ENCODE results near the gene C10orf71. TPM values are rescaled to one million over a fixed set of nuclear protein-coding genes. Genes with fewer than 3 reads are reported as not detected.

C10orf71 gene
- total RNA-seq, 1 experiment from 2014 or later: not detected

DNA sequence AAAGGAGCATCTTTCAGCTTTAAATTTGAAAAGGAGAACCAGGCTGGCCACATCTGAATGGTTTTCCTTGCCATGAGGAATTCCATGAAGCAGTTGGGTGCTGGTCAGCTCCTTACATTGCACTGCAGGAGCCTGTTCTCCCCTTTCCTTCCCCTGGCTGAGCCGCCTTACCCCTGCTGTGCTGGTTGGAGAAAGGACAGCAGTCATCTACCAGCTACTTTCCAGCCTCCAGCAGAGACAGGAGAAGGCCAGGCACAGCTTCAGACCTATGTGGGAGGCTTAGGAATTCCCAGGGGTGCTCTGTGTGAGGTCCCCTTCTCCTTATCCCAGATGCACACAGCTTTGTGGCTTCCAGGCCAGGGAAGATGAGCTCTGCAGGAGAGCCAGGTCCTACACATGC, 4.7 kb downstream of the C10orf71 start:
- RAD21 ChIA-PET (ENCODE audit: low non-redundant PET in 1 of 2, low total read pairs in 2 of 2, uncharacterized antibody in 2 of 2, unreplicated experiment in 2 of 2): no interaction called here
- TF ChIP-seq, protein P1, sequence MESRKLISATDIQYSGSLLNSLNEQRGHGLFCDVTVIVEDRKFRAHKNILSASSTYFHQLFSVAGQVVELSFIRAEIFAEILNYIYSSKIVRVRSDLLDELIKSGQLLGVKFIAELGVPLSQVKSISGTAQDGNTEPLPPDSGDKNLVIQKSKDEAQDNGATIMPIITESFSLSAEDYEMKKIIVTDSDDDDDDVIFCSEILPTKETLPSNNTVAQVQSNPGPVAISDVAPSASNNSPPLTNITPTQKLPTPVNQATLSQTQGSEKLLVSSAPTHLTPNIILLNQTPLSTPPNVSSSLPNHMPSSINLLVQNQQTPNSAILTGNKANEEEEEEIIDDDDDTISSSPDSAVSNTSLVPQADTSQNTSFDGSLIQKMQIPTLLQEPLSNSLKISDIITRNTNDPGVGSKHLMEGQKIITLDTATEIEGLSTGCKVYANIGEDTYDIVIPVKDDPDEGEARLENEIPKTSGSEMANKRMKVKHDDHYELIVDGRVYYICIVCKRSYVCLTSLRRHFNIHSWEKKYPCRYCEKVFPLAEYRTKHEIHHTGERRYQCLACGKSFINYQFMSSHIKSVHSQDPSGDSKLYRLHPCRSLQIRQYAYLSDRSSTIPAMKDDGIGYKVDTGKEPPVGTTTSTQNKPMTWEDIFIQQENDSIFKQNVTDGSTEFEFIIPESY (IDR thresholded peaks at IDR 0.05; ENCODE audit: extremely low read depth, insufficient replicate concordance, low read length): no peak
- TF ChIP-seq CEBPB (IDR thresholded peaks at IDR 0.05; ENCODE audit: low read depth) (no peak), POLR2AphosphoS5 (IDR thresholded peaks at IDR 0.05; ENCODE audit: low read depth, low read length) (no peak), SP1 (IDR thresholded peaks at IDR 0.05; ENCODE audit: low read depth) (no peak), EZH2 (IDR thresholded peaks at IDR 0.05) (no peak), EZH2phosphoT487 (IDR thresholded peaks at IDR 0.05; ENCODE audit: borderline replicate concordance) (no peak), YY1 (IDR thresholded peaks at IDR 0.05; ENCODE audit: extremely low read depth, insufficient replicate concordance, low read depth, low read length) (no peak), SIN3A (IDR thresholded peaks at IDR 0.05; ENCODE audit: low read depth) (no peak), FOSL1 (IDR thresholded peaks at IDR 0.05; ENCODE audit: low read depth) (no peak), ELF1 (IDR thresholded peaks at IDR 0.05; ENCODE audit: borderline replicate concordance, low read depth) (no peak), EGR1 (IDR thresholded peaks at IDR 0.05; ENCODE audit: low read depth) (no peak), ZFX (IDR thresholded peaks at IDR 0.05) (no peak), JUND (IDR thresholded peaks at IDR 0.05) (no peak), ZNF274 (IDR thresholded peaks at IDR 0.05; ENCODE audit: low read depth, low read length) (no peak), RAD21 (IDR thresholded peaks at IDR 0.05; ENCODE audit: low read depth) (no peak), POLR2A (IDR thresholded peaks at IDR 0.05; ENCODE audit: borderline replicate concordance, extremely low read depth, insufficient read depth, insufficient read length) (no peak)
- TF ChIP-seq, protein P2, sequence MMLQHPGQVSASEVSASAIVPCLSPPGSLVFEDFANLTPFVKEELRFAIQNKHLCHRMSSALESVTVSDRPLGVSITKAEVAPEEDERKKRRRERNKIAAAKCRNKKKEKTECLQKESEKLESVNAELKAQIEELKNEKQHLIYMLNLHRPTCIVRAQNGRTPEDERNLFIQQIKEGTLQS (IDR thresholded peaks at IDR 0.05): no peak
- TF ChIP-seq, protein P3, sequence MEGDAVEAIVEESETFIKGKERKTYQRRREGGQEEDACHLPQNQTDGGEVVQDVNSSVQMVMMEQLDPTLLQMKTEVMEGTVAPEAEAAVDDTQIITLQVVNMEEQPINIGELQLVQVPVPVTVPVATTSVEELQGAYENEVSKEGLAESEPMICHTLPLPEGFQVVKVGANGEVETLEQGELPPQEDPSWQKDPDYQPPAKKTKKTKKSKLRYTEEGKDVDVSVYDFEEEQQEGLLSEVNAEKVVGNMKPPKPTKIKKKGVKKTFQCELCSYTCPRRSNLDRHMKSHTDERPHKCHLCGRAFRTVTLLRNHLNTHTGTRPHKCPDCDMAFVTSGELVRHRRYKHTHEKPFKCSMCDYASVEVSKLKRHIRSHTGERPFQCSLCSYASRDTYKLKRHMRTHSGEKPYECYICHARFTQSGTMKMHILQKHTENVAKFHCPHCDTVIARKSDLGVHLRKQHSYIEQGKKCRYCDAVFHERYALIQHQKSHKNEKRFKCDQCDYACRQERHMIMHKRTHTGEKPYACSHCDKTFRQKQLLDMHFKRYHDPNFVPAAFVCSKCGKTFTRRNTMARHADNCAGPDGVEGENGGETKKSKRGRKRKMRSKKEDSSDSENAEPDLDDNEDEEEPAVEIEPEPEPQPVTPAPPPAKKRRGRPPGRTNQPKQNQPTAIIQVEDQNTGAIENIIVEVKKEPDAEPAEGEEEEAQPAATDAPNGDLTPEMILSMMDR (IDR thresholded peaks at IDR 0.05 in 2 of 3, conservative IDR thresholded peaks at IDR 0.05 in 1 of 3; ENCODE audit: borderline replicate concordance in 1 of 3, insufficient read depth in 1 of 3, low read depth in 2 of 3, low read length in 2 of 3): no peak
- TF ChIP-seq, protein P4, sequence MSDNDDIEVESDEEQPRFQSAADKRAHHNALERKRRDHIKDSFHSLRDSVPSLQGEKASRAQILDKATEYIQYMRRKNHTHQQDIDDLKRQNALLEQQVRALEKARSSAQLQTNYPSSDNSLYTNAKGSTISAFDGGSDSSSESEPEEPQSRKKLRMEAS (IDR thresholded peaks at IDR 0.05): no peak
- TF ChIP-seq, protein P5, sequence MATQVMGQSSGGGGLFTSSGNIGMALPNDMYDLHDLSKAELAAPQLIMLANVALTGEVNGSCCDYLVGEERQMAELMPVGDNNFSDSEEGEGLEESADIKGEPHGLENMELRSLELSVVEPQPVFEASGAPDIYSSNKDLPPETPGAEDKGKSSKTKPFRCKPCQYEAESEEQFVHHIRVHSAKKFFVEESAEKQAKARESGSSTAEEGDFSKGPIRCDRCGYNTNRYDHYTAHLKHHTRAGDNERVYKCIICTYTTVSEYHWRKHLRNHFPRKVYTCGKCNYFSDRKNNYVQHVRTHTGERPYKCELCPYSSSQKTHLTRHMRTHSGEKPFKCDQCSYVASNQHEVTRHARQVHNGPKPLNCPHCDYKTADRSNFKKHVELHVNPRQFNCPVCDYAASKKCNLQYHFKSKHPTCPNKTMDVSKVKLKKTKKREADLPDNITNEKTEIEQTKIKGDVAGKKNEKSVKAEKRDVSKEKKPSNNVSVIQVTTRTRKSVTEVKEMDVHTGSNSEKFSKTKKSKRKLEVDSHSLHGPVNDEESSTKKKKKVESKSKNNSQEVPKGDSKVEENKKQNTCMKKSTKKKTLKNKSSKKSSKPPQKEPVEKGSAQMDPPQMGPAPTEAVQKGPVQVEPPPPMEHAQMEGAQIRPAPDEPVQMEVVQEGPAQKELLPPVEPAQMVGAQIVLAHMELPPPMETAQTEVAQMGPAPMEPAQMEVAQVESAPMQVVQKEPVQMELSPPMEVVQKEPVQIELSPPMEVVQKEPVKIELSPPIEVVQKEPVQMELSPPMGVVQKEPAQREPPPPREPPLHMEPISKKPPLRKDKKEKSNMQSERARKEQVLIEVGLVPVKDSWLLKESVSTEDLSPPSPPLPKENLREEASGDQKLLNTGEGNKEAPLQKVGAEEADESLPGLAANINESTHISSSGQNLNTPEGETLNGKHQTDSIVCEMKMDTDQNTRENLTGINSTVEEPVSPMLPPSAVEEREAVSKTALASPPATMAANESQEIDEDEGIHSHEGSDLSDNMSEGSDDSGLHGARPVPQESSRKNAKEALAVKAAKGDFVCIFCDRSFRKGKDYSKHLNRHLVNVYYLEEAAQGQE (IDR thresholded peaks at IDR 0.05; ENCODE audit: low read depth): no peak
- DNase-seq (ENCODE audit: low read depth, low spot score): no peak
- no peak overlapping the region for H3K4me2 ChIP-seq (ENCODE audit: low read length)
- H2AFZ ChIP-seq (ENCODE audit: low read depth, low read length, poor library complexity, severe bottlenecking): no peak overlapping the region
- no peak overlapping the region for H3K4me3 ChIP-seq (replicated peaks in 1 of 2; ENCODE audit: low read depth in 1 of 2, low read length in 2 of 2)
- H3K27ac ChIP-seq (ENCODE audit: low read depth, low read length): no peak overlapping the region
- POLR2A ChIA-PET: no interaction called here
- no peaks in the 10 kb centered on the region for H3K79me2 ChIP-seq (ENCODE audit: insufficient read depth, low read length)
- no peaks in the 10 kb centered on the region for H3K4me1 ChIP-seq (ENCODE audit: control insufficient read depth in 1 of 2, insufficient read depth in 2 of 2, low read length in 2 of 2)
- CTCF ChIA-PET: no interaction called here
- intact Hi-C loops (cut with micrococcal nuclease): no loop called here
- no peak overlapping the region for H3K9ac ChIP-seq (ENCODE audit: low read length)
- BruUV-seq (replicated peaks): no TSS peak
- no peaks in the 10 kb centered on the region for H4K20me1 ChIP-seq (ENCODE audit: insufficient read depth)
- no peaks in the 10 kb centered on the region for H3K9me3 ChIP-seq (ENCODE audit: control insufficient read depth in 1 of 2, insufficient read depth in 1 of 2, low read depth in 1 of 2, low read length in 2 of 2)
- peaks cover 27% of the 10 kb centered on the region for H3K27me3 ChIP-seq (ENCODE audit: insufficient read depth, low read length)
- H3K9me2 ChIP-seq (ENCODE audit: insufficient read depth): no peaks in the 10 kb centered on the region
- no peak for ATAC-seq
- no peaks in the 10 kb centered on the region for H3K36me3 ChIP-seq (ENCODE audit: control insufficient read depth in 1 of 2, insufficient read depth in 2 of 2, low read length in 2 of 2)

Measured in HCT116 (cell line).